Activated T-helper 1 cell treated with anti-CD3 and anti-CD28 coated beads, Interleukin-12 subunit alpha, Interleukin-12 subunit beta, Interleukin-2, Interleukin-4 antibody, amounts not matched to agents 30 ng/mL and 10 ng/mL and 1 ng/mL, durations not matched to agents 14 hours and 24 hours and 36 hours (primary cell): Measurements from ENCODE around the gene EXOSC5. TPM values are rescaled to one million over a fixed set of nuclear protein-coding genes. Genes with fewer than 3 reads are reported as not detected.

Experiments
- DNase-seq: peaks from one replicate; pipeline ENCODE4 v3.0.0; 2021; ENCODE audit warnings: low spot score
- H3K27ac Mint-ChIP-seq: one replicate; pipeline ENCODE4 v1.8.0; 2021; ENCODE audit warnings: mild to moderate bottlenecking, mixed read lengths
- H3K27me3 Mint-ChIP-seq: one replicate; pipeline ENCODE4 v1.8.0; 2022; ENCODE audit warnings: mild to moderate bottlenecking, moderate library complexity, mixed read lengths; ENCODE audit not compliant: insufficient read depth
- H3K36me3 Mint-ChIP-seq: one replicate; pipeline ENCODE4 v1.8.0; 2021; ENCODE audit warnings: low read depth, mixed read lengths
- H3K4me1 Mint-ChIP-seq: one replicate; pipeline ENCODE4 v1.8.0; 2021; ENCODE audit warnings: low read depth, mixed read lengths
- H3K4me3 Mint-ChIP-seq: one replicate; pipeline ENCODE4 v1.8.0; 2021; ENCODE audit warnings: mild to moderate bottlenecking, moderate library complexity, mixed read lengths
- H3K9me3 Mint-ChIP-seq: one replicate; pipeline ENCODE4 v1.8.0; 2021; ENCODE audit warnings: mixed read lengths
- intact Hi-C: fragments of 100-400 bp; cut with micrococcal nuclease; formaldehyde crosslinking; loops from one replicate; pipeline ENCODE4 v1.15.1; 2024
- total RNA-seq: library from RNA; stranded (reverse); gene quantifications from 2 replicates; pipeline ENCODE4 v1.2.3, GENCODE V29; 2022

The EXOSC5 gene
- total RNA-seq, 1 donor from 2014 or later = 66.6 TPM

DNA sequence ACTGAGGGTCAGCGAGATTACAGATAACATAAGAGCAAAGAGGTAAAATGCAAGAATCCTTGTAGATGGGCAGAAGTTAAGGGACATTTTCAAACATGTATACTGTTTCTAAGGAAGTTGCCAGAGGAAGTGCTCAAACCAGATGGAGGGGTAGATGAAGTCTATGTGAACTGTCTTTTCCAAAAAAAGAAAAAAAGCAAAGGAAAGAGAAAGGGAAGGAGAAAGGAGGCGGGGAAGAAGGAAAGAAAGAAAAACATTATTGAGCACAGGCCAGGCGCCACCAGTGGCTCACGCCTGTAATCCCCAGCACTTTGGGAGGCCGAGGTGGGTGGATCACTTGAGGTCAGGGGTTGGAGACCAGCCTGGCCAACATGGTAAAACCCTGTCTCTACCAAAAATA, 37.3 kb upstream of the EXOSC5 start:
- no peaks in the 10 kb centered on the region for H3K27me3 Mint-ChIP-seq
- DNase-seq = no peak
- no peak overlapping the region for H3K4me3 Mint-ChIP-seq
- H3K9me3 Mint-ChIP-seq = no peaks in the 10 kb centered on the region
- H3K36me3 Mint-ChIP-seq = peaks cover 22% of the 10 kb centered on the region
- no peak overlapping the region for H3K27ac Mint-ChIP-seq
- intact Hi-C loops = no loop called here
- H3K4me1 Mint-ChIP-seq = peaks cover 5% of the 10 kb centered on the region

GRCh38 chr19:41433171-41433570, 36.0 kb upstream of the EXOSC5 start:
- intact Hi-C loops = no loop called here

DNA sequence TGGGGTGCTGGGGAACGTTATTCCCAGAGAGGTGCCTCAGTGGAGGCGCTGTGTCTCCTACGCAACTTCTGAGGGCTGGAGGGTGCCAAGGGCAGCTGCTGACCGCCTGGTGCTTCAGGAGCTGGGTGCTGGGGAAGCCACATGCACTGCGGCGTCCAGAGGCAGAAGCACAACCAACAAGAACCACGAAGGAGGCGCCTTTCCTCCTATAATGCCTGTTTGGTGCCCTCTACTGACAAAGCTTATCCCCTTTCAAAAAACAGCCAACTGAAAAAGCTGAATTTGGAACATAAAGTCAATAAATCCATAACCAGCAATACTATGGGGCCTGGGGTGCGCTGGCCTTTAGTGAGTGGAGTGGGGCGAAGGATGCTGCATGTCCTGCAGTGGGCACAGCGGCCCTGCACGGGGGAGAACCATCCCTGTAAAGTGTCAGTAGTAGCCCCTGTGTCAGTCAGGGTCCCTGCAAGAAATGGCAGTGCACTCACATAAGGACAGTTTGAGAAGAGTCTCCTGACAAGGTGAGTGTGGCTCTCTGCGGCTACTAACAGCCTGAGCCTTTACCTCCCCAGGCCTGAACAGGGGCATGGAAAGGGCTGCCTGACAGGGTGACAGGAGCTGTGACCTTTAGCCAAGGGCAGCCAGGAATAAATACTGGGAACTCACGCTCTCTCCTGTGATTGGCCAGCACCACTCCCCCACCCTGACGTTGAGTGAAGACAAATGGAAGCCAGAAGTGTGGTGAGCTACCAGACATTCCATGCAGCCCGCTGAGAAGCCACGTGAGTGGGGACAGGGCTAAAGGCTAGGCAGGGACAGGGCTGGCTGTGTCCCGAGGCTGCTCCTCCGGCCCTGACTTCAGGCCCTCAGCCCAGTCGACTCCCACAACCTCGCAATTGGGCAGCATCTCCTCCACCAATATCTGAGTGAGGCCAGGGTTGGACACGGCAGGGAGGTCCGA, 34.5 kb upstream of the EXOSC5 start:
- Mint-ChIP-seq H3K9me3 (no peaks in the 10 kb centered on the region), H3K4me3 (no peak overlapping the region), H3K4me1 (peaks cover 11% of the 10 kb centered on the region), H3K27me3 (no peaks in the 10 kb centered on the region), H3K27ac (no peak overlapping the region), H3K36me3 (peaks cover 19% of the 10 kb centered on the region)
- no peak for DNase-seq
- intact Hi-C loops = no loop called here

More at GRCh38 chr19:41433171-41433570, 36.0 kb upstream of the EXOSC5 start:
- H3K9me3 Mint-ChIP-seq = no peaks in the 10 kb centered on the region
- H3K27me3 Mint-ChIP-seq = no peaks in the 10 kb centered on the region
- H3K36me3 Mint-ChIP-seq = peaks cover 23% of the 10 kb centered on the region
- no peak overlapping the region for H3K4me3 Mint-ChIP-seq
- no peak overlapping the region for H3K27ac Mint-ChIP-seq
- peaks cover 5% of the 10 kb centered on the region for H3K4me1 Mint-ChIP-seq
- DNase-seq = no peak

GRCh38 chr19:41430922-41431321, 33.8 kb upstream of the EXOSC5 start:
- intact Hi-C loops = no loop called here

DNA sequence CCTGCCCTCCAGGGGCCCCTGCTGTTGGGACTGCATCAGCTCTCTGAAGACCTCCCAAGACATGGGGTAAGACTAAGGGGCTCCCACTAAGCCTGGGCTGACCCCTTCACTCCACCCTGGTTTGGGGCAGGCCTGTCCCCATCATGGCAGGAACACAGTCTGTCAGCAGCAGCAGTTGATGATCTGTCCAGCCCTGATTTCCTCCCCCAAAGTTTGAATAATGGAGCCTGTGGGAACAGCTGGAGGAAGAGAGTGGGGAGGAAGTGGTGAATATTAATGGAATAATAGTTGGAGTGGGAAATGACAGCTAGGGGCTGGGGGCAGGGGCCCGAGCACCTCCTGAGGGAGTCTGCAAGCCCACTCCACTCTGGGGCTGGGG, 31.3 kb upstream of the EXOSC5 start:
- no peak for DNase-seq
- Mint-ChIP-seq H3K4me1 (peaks cover 11% of the 10 kb centered on the region), H3K27me3 (no peaks in the 10 kb centered on the region), H3K4me3 (peak overlapping the region; percentile 82), H3K27ac (peak overlapping the region; percentile 55), H3K9me3 (no peaks in the 10 kb centered on the region), H3K36me3 (peaks cover 20% of the 10 kb centered on the region)
- intact Hi-C loops = loop anchor here (1.0 kb wide), 1 partner anchor 11 kb away; the partner anchor contains the start of gene DMAC2

More at GRCh38 chr19:41430922-41431321, 33.8 kb upstream of the EXOSC5 start:
- Mint-ChIP-seq H3K4me1 (peaks cover 11% of the 10 kb centered on the region), H3K27ac (no peak overlapping the region), H3K4me3 (no peak overlapping the region), H3K27me3 (no peaks in the 10 kb centered on the region), H3K36me3 (peaks cover 19% of the 10 kb centered on the region), H3K9me3 (no peaks in the 10 kb centered on the region)
- DNase-seq = no peak

DNA sequence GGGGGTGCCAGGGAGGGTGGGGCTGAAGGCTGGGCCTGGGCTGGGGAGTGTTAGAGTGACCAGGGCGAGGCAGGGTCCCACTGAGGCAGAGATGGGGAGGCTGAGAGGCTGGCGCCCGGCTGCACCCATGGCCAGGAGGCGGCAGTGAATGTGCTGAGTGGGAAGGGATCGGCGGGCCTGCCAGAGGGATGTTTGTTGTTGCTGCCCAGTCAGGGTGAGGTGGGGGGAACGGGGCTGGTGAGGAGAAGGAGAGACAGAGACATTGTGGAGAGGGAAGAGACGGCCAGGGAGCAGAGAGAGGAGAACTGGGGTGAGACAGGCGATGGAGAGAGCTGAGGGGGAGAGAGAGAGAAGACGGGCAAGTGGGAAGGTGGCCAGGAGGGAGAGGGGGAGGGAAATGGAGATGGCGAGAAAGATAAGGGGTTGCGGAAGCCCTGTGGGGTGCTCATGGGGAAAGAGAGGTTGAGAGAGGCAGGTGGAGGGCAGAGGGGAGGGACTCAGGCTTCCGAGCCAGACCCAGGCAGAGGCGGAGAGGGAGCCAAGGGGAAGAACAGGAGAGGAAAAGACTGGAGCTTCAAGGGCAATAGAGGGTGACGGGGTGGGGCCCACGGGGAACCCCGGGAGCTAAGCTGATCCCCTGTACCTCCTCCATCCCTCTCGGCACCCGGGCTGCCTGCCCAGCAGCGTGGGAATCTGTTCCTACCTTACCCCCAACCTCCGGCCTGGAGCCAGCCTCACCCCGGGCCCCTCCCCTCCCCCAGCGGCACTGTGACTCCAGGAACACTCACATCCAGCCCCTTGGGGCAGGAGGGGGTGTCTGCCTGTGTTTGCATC, 30.7 kb upstream of the EXOSC5 start:
- no peaks in the 10 kb centered on the region for H3K9me3 Mint-ChIP-seq
- peak overlapping the region; percentile 82 for H3K4me3 Mint-ChIP-seq
- intact Hi-C loops = loop anchor here (1.0 kb wide), 1 partner anchor 11 kb away; the partner anchor contains the start of gene DMAC2
- peak; percentile 9 for DNase-seq
- H3K36me3 Mint-ChIP-seq = peaks cover 20% of the 10 kb centered on the region
- peak overlapping the region; percentile 87 for H3K27ac Mint-ChIP-seq
- H3K27me3 Mint-ChIP-seq = no peaks in the 10 kb centered on the region
- peaks cover 11% of the 10 kb centered on the region for H3K4me1 Mint-ChIP-seq

DNA sequence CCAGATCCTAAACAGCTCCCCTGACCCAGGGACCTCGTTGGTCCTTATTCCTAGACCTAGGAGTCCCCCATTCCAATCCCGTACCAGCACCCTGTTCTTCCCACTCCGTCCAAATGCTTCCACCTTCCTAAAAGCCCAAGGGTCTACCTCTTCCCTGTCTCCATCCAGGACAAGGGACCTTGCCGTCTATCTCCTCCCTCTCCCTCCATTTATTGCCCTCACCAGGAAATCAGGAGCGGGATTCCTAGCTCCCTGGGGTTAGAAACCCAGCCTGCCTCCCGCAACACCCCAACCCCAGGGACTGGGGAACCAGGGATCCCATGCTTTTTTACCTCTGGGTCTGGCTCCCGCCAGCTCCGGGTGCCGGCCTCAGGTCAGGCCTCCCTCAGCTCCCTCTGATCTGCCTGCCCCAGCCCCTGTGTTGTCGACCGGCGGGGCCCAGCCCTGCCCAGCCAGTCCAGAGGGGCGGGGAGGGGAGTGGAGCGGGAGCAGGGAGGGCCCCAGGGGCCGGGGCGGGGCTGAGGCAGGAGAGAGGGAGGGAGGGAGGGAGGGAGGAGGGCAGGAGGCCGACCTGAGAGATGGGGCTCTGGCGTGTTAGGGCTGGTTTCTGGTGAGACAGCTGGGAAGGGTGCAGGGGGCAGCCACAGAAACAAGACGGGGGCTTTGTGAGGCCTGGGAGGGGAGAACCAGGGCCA, 29.9 kb upstream of the EXOSC5 start, which contains the start of gene B3GNT8:
TSS of gene B3GNT8 (minus strand) at position 423 of the 695 bp plus-strand sequence. CDS start 596 bp downstream, outside the sequence.
- no peaks in the 10 kb centered on the region for H3K9me3 Mint-ChIP-seq
- no peaks in the 10 kb centered on the region for H3K27me3 Mint-ChIP-seq
- H3K4me1 Mint-ChIP-seq = peaks cover 11% of the 10 kb centered on the region
- H3K4me3 Mint-ChIP-seq = peak within 1 kb of the TSS; percentile 82
- peak within 1 kb of the TSS; percentile 87 for H3K27ac Mint-ChIP-seq
- intact Hi-C loops = no loop called here
- peaks cover 20% of the 10 kb centered on the region for H3K36me3 Mint-ChIP-seq
- DNase-seq = no peak

GRCh38 chr19:41426116-41426841, 29.1 kb upstream of the EXOSC5 start:
- no peaks in the 10 kb centered on the region for H3K27me3 Mint-ChIP-seq
- H3K4me1 Mint-ChIP-seq = peaks cover 11% of the 10 kb centered on the region
- no peaks in the 10 kb centered on the region for H3K9me3 Mint-ChIP-seq
- no peak for DNase-seq
- peak overlapping the region; percentile 18 for H3K27ac Mint-ChIP-seq
- H3K36me3 Mint-ChIP-seq = peaks cover 17% of the 10 kb centered on the region
- intact Hi-C loops = no loop called here
- H3K4me3 Mint-ChIP-seq = no peak overlapping the region

GRCh38 chr19:41425174-41426115, 28.3 kb upstream of the EXOSC5 start:
- Mint-ChIP-seq H3K27me3 (no peaks in the 10 kb centered on the region), H3K27ac (peak overlapping the region; percentile 18), H3K9me3 (no peaks in the 10 kb centered on the region), H3K4me1 (peaks cover 11% of the 10 kb centered on the region), H3K4me3 (no peak overlapping the region), H3K36me3 (peaks cover 17% of the 10 kb centered on the region)
- no peak for DNase-seq
- intact Hi-C loops = no loop called here

DNA sequence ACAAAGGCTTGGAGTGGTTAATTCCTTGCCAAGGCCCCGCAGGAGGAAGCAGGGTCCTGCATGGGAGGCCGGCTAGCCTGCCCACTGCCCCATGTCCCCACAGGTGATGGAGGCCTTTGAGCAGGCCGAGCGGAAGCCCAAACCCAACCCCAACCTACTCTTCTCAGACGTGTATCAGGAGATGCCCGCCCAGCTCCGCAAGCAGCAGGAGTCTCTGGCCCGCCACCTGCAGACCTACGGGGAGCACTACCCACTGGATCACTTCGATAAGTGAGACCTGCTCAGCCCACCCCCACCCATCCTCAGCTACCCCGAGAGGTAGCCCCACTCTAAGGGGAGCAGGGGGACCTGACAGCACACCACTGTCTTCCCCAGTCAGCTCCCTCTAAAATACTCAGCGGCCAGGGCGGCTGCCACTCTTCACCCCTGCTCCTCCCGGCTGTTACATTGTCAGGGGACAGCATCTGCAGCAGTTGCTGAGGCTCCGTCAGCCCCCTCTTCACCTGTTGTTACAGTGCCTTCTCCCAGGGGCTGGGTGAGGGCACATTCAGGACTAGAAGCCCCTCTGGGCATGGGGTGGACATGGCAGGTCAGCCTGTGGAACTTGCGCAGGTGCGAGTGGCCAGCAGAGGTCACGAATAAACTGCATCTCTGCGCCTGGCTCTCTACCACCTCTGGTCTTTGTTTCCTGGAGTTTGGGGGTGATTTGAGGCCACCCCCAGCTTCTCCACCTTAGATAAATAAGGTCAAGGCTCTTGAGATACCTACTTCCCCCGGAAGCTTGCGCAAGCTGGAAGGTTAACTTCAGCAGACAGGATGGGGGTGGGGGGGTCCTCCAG, 27.4 kb upstream of the EXOSC5 start:
- no peaks in the 10 kb centered on the region for H3K9me3 Mint-ChIP-seq
- H3K4me1 Mint-ChIP-seq = peaks cover 11% of the 10 kb centered on the region
- H3K36me3 Mint-ChIP-seq = peaks cover 17% of the 10 kb centered on the region
- no peak for DNase-seq
- intact Hi-C loops = no loop called here
- H3K4me3 Mint-ChIP-seq = no peak overlapping the region
- no peak overlapping the region for H3K27ac Mint-ChIP-seq
- no peaks in the 10 kb centered on the region for H3K27me3 Mint-ChIP-seq
